DMS53 treated with DMSO at 0.1 percent for 48 hours (cell line): ENCODE results near the gene CHST2.

ENCODE experiments used
- DNase-seq: peaks from one replicate; lab custom pipeline; 2025; ENCODE audit not compliant: unreplicated experiment; lab: John Stamatoyannopoulos, UW

Gene CHST2

DNA sequence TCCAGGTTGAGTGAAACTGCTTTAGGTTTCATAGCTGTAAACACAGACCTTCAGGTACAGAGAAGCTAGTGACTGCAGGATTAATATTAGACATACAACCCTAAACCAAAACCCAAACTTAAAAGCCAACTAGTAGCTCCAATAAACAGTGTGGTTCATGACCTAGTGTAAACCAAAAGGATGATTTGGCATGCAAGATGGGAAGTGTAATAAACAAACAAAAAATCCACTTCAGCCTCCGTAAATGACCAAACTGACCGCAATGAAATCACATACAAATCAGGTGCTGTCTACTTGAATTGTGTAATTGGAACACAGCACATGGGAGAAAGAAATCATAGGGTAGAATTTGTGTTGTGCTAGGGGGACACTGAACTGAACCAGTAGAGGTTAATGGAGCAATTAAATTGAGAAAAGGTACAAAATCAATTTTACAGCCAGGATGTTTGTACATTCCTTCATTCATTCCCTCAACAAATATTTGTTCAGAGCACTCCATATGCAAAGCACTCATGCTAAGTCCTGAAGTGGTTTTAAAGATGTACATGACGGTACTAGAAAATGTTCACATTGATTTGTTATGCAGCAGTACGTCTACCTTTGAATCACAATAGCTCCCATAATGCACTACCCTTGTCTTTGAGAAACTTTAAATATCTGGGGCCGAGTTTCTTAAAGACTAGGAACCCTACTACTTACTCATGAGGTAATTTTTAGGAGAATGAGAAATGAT, 21.4 kb upstream of the CHST2 start:
- peak; percentile 68 for DNase-seq

DNA sequence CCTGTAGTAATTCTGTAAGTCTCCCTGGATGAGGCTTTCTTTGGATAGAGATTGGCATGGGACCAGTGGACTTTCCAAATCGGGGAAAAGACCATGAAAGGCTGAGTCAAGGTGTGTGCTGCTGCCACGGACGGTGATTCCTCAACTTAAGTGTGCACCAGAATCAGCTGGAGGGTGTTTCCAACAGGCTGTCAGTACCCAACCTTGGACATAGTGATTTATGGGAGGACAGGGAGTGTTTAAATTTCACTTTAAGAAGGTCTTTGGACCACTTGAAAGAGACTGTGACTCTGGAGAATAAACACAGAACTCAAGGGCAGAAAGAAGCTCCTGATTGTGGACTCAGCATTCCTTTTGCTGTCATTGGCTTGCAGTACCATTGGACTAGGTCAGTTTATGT, 20.4 kb upstream of the CHST2 start:
- no peak for DNase-seq

- DNase-seq = no peak
Observed at GRCh38 chr3:143099690-143100089, 19.9 kb upstream of the CHST2 start.

DNA sequence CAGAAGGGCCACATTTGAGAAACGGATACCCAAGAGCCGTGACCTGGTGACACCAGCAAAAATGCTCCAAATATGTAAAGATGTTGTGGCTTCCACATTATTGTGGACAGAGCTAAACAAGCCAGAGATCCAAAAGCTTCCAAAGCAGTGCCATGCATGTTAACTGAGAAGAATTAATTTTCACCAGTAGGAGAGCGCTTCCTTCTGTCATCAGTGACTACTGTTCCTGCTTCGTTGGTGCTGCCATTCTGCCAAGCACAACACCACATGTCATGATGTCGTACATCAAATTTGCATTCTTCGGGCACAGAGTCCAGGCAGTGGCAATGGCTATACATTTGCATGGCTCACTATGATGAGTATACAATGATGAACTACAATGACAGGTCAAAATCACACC, 19.1 kb upstream of the CHST2 start:
- no peak for DNase-seq

DNA sequence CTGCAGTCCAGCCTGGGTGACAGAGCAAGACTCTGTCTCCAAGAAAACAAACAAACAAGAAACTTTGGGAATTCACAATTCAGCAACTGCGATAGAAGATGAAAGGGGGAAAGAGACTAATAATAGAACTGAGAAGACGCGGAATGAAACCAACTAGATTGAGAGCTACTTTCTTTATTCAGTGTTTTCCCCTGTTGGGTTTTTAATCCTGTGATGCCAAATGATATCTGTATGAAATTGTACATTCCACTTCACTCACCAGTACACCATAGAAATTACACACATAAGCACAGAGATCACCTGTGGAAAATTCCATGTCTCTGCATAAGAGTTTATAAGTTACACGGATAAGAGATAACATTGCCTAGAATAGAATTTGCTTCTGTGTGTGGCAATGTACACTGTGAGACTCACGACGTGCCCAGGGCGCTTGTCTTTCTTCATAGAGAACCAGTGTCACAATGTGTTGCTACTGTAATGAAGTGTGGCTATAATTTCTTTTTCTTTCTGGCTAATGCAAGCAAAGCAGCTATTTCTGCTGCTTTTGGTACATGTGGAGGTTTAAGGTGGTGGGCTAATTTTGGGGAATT, 17.7 kb upstream of the CHST2 start:
- no peak for DNase-seq

- no peak for DNase-seq
Observed at GRCh38 chr3:143103652-143104051, 15.9 kb upstream of the CHST2 start.

- DNase-seq = no peak
Observed at GRCh38 chr3:143105170-143105569, 14.4 kb upstream of the CHST2 start.

DNA sequence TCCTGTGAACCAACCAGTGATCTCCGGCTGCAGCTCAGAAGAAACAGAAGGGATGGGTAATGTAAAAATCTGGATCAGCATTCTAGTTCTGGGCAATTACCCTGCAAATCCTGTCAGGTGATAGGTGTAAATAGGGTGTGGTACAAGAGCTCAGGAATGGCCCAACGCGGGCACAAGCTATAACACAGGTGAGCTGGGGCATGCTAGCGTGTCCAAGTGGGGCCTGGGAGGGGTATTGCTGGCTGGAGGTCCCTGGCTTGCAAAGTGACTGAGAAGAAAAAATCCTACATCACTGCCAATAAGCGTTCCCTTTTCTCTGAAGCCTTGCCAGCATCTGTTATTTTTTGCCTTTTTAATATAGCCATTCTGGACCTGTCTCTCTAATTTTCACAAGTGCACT, 9.7 kb upstream of the CHST2 start:
- no peak for DNase-seq

GRCh38 chr3:143110371-143110770, 9.2 kb upstream of the CHST2 start:
- no peak for DNase-seq

- DNase-seq = no peak
Observed at GRCh38 chr3:143118630-143119008, 952 bp upstream of the CHST2 start.

DNA sequence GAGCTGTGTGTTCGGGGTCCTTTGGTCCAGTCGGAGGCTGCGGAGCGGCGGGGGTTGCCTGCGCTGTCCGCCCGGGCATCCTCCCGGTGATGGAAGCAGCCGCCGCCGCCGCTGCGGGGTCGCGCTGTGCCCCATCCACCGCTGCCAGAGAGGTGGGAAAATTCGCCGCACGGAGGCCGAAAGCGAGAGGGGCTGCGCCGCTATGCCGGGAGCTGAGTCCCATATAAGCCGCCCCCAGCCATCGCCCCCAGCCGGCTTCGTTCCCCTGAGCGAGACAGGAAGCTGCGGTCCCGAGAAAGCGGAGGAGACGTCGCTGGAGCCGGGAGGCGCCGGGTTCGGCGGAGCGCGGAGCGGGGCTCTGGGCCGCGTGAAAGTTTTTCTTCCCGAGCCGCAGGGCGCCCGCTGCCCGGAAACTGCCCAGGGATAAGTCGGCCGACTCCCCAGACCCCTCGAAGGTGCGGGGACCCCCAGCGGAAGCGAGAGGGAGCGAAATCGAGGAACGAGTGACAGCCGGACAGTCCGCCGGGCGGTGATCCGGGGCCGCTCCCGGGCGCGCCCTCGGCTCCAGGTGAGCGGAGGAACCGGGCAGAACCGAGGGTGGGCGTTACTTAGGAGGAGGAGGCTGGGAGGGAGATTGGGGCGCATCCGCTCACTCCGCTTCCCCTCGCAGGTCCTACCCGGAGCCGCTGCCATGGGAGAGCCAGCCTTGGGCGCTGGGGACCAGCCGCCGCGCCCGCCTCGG, 574 bp downstream of the CHST2 start:
- no peak for DNase-seq

DNA sequence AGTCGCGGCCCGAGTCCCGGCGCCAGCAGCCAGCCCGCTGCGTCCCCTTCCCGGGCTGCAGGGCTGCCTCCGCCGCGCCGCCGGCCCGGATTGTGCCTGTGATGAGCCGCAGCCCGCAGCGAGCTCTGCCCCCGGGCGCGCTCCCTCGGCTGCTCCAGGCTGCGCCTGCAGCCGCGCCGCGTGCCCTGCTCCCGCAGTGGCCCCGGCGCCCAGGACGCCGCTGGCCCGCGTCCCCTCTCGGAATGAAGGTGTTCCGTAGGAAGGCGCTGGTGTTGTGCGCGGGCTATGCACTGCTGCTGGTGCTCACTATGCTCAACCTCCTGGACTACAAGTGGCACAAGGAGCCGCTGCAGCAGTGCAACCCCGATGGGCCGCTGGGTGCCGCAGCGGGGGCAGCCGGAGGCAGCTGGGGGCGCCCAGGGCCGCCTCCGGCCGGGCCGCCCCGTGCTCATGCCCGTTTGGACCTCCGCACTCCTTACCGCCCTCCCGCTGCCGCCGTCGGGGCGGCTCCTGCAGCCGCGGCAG, 1.2 kb downstream of the CHST2 start:
- DNase-seq = no peak

DNA sequence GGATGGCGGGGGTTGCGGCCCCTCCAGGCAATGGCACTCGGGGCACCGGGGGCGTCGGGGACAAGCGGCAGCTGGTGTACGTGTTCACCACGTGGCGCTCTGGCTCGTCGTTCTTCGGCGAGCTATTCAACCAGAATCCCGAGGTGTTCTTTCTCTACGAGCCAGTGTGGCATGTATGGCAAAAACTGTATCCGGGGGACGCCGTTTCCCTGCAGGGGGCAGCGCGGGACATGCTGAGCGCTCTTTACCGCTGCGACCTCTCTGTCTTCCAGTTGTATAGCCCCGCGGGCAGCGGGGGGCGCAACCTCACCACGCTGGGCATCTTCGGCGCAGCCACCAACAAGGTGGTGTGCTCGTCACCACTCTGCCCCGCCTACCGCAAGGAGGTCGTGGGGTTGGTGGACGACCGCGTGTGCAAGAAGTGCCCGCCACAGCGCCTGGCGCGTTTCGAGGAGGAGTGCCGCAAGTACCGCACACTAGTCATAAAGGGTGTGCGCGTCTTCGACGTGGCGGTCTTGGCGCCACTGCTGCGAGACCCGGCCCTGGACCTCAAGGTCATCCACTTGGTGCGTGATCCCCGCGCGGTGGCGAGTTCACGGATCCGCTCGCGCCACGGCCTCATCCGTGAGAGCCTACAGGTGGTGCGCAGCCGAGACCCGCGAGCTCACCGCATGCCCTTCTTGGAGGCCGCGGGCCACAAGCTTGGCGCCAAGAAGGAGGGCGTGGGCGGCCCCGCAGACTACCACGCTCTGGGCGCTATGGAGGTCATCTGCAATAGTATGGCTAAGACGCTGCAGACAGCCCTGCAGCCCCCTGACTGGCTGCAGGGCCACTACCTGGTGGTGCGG, 1.9 kb downstream of the CHST2 start:
- no peak for DNase-seq

- no peak for DNase-seq
Observed at GRCh38 chr3:143122089-143122430, 2.5 kb downstream of the CHST2 start.

DNA sequence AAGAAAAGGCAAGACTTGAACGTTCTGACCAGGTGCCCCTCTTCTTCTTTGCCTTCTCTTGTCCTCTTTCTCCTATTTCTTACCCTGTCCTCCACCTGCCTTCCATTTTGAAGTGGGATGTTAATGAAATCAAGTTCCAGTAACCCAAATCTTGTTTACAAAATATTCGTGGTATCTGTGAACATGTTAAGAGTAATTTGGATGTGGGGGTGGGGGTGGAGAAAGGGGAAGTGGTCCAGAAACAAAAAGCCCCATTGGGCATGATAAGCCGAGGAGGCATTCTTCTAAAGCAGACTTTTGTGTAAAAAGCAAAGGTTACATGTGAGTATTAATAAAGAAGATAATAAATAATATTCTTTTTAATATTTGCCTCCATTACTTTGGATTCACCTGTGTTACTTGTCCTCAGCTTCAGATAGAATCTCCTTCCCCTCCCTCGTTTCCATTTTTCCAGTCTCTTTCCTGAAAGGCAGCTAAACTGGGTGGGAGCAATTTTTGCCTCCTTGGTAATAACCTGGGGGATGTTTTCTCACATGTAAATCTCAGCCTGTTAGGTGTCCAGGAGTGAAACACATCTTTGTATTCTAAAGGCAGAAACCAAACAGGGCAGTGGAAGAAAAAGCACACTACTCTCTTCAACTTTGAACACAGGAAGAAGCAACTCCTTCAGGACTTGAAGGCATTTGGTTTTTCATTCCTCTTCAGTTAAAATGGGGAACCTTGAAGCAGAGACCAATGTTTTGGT, 3.2 kb downstream of the CHST2 start:
- DNase-seq = no peak

GRCh38 chr3:143123353-143123984, 3.9 kb downstream of the CHST2 start:
- DNase-seq = no peak

DNA sequence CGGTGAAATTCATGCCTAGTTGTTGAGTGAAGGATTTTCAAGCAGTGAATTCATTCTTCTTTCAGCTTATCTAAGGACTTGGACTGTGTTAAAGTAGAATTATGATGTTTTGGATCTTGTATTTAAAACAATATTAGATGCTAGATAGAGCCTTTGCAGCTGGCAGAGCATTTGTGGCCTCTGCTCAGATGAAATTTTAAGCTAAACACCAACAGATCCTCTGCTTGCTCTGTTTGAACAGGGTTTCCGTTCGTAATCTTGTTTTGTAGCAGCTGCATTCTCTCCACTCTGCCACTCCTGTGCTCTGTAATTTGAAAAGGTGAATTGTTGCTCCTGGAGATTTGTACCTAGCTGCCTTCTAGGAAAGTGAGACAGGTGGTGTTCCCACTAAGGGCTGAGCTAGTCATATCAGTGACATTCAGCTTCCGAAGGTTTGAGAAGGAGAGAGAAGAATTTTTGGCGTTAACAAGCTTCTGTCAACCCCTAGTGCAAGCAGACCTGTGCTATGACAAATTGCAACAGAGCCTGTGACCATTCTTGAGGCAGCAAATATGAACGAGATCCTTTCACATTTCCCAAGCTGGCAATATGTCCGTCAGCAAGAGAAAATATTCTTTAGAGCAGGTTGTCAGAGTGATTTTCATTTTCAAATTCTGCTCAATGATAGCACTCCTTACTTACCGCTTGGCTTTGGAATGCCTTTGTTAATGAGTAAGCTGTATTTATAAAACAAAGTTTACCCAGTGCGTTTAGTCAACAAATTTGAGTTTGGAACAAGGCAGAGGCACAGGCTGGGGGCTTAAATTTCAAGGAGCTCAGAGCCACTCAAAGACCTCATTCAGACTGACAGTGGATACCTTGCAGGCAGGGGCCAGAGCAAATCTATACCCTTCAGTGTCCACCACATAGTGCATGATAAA, 5.3 kb downstream of the CHST2 start:
- peak; percentile 34 for DNase-seq

DNA sequence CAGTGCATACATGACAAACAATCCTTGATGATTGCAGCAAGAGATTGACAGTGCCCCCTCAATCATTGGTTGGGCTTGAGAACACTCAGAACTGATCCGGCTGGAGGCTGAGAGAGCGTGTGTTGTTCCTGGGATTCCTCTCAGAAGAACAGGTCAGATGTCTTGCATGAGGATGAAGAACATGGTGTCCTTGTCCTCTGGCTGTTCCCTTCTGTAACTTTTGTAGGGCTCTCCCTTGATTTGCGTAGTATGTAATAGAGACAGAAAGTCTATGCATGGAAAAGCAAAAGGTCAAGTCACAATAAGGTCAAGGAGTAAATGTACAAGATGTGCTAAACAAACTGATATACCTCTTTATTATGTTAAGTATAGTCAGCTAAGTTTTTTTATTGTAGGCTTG, 8.2 kb downstream of the CHST2 start:
- DNase-seq = no peak
